Keratinocyte (primary cell): ENCODE measurements around the gene MAML2. TPM values are rescaled to one million over a fixed set of nuclear protein-coding genes. Genes with fewer than 3 reads are reported as not detected.

Source experiments
- DNase-seq: peaks from one replicate; pipeline ENCODE4 v3.0.0-alpha.2; 2011; ENCODE audit warnings: low read depth, missing footprints, low spot score
- FAIRE-seq: peaks from 2 replicates; lab custom pipeline; 2011; peaks lifted over from hg19 to GRCh38; lab: Jason Lieb, UNC
- H2AFZ ChIP-seq: 2 replicates; pipeline ENCODE4 v1.6.0; 2012; ENCODE audit warnings: low read length, control low read depth, inconsistent platforms; ENCODE audit not compliant: control insufficient read depth
- H3K27ac ChIP-seq: 2 replicates; pipeline ENCODE4 v1.5.1; 2011; ENCODE audit warnings: low read length; ENCODE audit not compliant: control insufficient read depth, insufficient read depth
- H3K27me3 ChIP-seq: 3 replicates; pipeline ENCODE4 v1.6.0; 2011; ENCODE audit warnings: low read length; ENCODE audit not compliant: control insufficient read depth, insufficient read depth; ENCODE audit errors: extremely low read depth
- H3K36me3 ChIP-seq, 2 experiments: 2 replicates in 1 of 2; 3 replicates in 1 of 2; pipeline ENCODE4 v1.5.1; 2011; ENCODE audit warnings: low read length in 2 of 2, mild to moderate bottlenecking in 1 of 2; ENCODE audit not compliant: control insufficient read depth in 2 of 2, insufficient read depth in 2 of 2; ENCODE audit errors: extremely low read depth in 1 of 2
- H3K4me1 ChIP-seq: 3 replicates; pipeline ENCODE4 v1.5.1; 2011; ENCODE audit warnings: low read length; ENCODE audit not compliant: control insufficient read depth, insufficient read depth; ENCODE audit errors: extremely low read depth
- H3K4me2 ChIP-seq: 3 replicates; pipeline ENCODE4 v1.6.0; 2011; ENCODE audit warnings: low read depth, low read length; ENCODE audit not compliant: control insufficient read depth, insufficient read depth; ENCODE audit errors: extremely low read depth
- H3K4me3 ChIP-seq, 3 experiments: fragments of 200-600 bp in 1 of 3; sonication (generic) in 1 of 3; 2 replicates in 2 of 3; 3 replicates in 1 of 3; pipeline ENCODE4 v1.5.1; 2011 to 2016; ENCODE audit warnings: low read length in 3 of 3, mild to moderate bottlenecking in 3 of 3, control low read depth in 2 of 3, inconsistent platforms in 1 of 3, low read depth in 1 of 3, mixed read lengths in 1 of 3, mixed run types in 1 of 3, moderate library complexity in 1 of 3; ENCODE audit not compliant: control insufficient read depth in 2 of 3, insufficient read depth in 2 of 3; ENCODE audit errors: extremely low read depth in 1 of 3
- H3K79me2 ChIP-seq: 2 replicates; pipeline ENCODE4 v1.6.0; 2012; ENCODE audit warnings: low read length; ENCODE audit not compliant: control insufficient read depth, insufficient read depth
- H3K9ac ChIP-seq: 3 replicates; pipeline ENCODE4 v1.6.0; 2011; ENCODE audit warnings: low read length; ENCODE audit not compliant: control insufficient read depth, insufficient read depth; ENCODE audit errors: extremely low read depth
- H3K9me1 ChIP-seq: 3 replicates; pipeline ENCODE4 v1.6.0; 2011; ENCODE audit warnings: low read length; ENCODE audit not compliant: control insufficient read depth, insufficient read depth; ENCODE audit errors: extremely low read depth
- H3K9me3 ChIP-seq: 2 replicates; pipeline ENCODE4 v1.5.1; 2012; ENCODE audit warnings: low read depth, low read length; ENCODE audit not compliant: control insufficient read depth
- H4K20me1 ChIP-seq: 3 replicates; pipeline ENCODE4 v1.6.0; 2011; ENCODE audit warnings: low read length; ENCODE audit not compliant: control insufficient read depth, insufficient read depth; ENCODE audit errors: extremely low read depth
- EZH2 ChIP-seq: IDR thresholded peaks from one replicate; pipeline ENCODE4 v1.6.1; 2012; ENCODE audit warnings: inconsistent platforms, mild to moderate bottlenecking, low read length, moderate library complexity
- dilution Hi-C: fragments of 300-500 bp; cut with MboI; formaldehyde crosslinking; loops from one replicate; pipeline ENCODE4 v1.7.0; 2020; ENCODE audit warnings: low sequenced_read_pairs; ENCODE audit not compliant: extremely low pct_ligation_motif_present
- polyA plus RNA-seq, 5 experiments: library from polyadenylated mRNA; depleted of rRNA in 3 of 5; stranded (reverse) in 3 of 5; stranded (forward) in 1 of 5; unstranded in 1 of 5; fragments of >200 nt; gene quantifications; 1 replicate in 1 of 5; 2 replicates in 3 of 5; 3 replicates in 1 of 5; pipeline versions ENCODE4 v1.2.1 to v1.2.3, GENCODE V29; 2011 to 2012; ENCODE audit warnings: missing spikeins in 2 of 5, low read depth in 1 of 5, low replicate concordance in 1 of 5
- TF ChIP-seq, protein P1 (sequence below), 3 experiments: IDR thresholded peaks in 1 of 3; conservative IDR thresholded peaks in 1 of 3; optimal IDR thresholded peaks in 1 of 3; 2 replicates in 2 of 3; 3 replicates in 1 of 3; pipeline versions ENCODE3 to v1.5.1; 2011; ENCODE audit warnings: low read length in 3 of 3, mild to moderate bottlenecking in 3 of 3, moderate library complexity in 2 of 3, control low read depth in 1 of 3, inconsistent platforms in 1 of 3; ENCODE audit not compliant: insufficient read depth in 2 of 3; ENCODE audit errors: extremely low read depth in 1 of 3

The MAML2 gene
- polyA plus RNA-seq, 1 donor (not counting 4 experiments of a cell fraction or from before 2014, with no cell fraction given): 4.2 TPM

DNA sequence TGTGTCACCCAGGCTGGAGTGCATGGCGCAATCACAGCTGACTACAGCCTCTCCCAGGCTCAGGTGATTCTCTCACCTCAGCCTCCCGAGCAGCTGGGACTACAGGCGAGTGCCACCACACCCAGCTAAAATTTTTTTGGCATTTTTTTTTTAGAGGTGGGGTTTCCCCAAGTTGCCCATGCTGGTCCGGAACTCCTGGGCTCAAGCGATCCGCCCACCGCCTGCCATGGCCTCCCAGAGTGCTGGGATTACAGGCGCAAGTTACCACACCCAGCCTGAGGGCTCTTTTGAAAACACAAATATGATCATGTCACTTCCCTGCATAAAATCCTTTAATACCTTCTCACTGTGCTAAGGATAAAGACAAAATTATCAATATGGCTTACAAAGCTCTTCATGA is 88.1 kb downstream of the MAML2 start:
- no peak overlapping the region for H3K4me3 ChIP-seq
- DNase-seq: no peak
- H3K9me3 ChIP-seq: no peaks in the 10 kb centered on the region
- H3K27me3 ChIP-seq: no peaks in the 10 kb centered on the region
- H3K9me1 ChIP-seq: no peaks in the 10 kb centered on the region
- no peaks in the 10 kb centered on the region for H3K79me2 ChIP-seq
- H3K4me2 ChIP-seq: no peak overlapping the region
- H3K36me3 ChIP-seq: no peaks in the 10 kb centered on the region
- H3K4me1 ChIP-seq: peaks cover 19% of the 10 kb centered on the region
- H2AFZ ChIP-seq: no peak overlapping the region
- dilution Hi-C loops: no loop called here
- no peak for TF ChIP-seq EZH2
- TF ChIP-seq, protein P1, sequence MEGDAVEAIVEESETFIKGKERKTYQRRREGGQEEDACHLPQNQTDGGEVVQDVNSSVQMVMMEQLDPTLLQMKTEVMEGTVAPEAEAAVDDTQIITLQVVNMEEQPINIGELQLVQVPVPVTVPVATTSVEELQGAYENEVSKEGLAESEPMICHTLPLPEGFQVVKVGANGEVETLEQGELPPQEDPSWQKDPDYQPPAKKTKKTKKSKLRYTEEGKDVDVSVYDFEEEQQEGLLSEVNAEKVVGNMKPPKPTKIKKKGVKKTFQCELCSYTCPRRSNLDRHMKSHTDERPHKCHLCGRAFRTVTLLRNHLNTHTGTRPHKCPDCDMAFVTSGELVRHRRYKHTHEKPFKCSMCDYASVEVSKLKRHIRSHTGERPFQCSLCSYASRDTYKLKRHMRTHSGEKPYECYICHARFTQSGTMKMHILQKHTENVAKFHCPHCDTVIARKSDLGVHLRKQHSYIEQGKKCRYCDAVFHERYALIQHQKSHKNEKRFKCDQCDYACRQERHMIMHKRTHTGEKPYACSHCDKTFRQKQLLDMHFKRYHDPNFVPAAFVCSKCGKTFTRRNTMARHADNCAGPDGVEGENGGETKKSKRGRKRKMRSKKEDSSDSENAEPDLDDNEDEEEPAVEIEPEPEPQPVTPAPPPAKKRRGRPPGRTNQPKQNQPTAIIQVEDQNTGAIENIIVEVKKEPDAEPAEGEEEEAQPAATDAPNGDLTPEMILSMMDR (optimal IDR thresholded peaks at IDR 0.05 in 1 of 3, IDR thresholded peaks at IDR 0.05 in 1 of 3, conservative IDR thresholded peaks at IDR 0.05 in 1 of 3; ENCODE audit: extremely low read depth in 1 of 3, insufficient read depth in 2 of 3, low read length in 3 of 3): no peak
- FAIRE-seq: no peak
- no peaks in the 10 kb centered on the region for H4K20me1 ChIP-seq
- no peak overlapping the region for H3K9ac ChIP-seq
- H3K27ac ChIP-seq: no peak overlapping the region

DNA sequence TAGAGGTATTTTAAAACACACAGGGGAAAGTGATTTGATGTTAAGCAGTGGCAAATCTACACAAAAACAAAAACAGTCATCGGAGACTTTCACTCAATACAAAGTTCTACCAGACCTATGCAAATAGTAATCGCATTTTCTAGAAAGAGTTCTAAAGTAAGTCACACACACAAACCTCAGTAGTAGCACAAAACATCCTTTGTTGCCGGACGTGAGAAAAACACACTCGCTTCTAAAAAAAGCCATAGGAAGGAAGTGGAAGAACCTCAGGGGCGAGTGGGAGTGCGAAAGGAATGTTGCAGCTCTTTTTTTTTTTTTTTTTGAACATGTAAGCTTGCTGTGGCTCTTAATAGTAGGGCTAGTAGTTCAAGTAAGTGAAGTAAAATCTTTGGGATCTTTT is 88.9 kb downstream of the MAML2 start:
- Histone ChIP-seq H3K4me1 (peaks cover 11% of the 10 kb centered on the region), H3K27me3 (no peaks in the 10 kb centered on the region), H4K20me1 (no peaks in the 10 kb centered on the region), H3K9ac (no peak overlapping the region), H3K9me3 (no peaks in the 10 kb centered on the region), H3K79me2 (no peaks in the 10 kb centered on the region), H2AFZ (no peak overlapping the region), H3K27ac (no peak overlapping the region), H3K36me3 (no peaks in the 10 kb centered on the region), H3K4me2 (no peak overlapping the region), H3K4me3 (no peak overlapping the region), H3K9me1 (no peaks in the 10 kb centered on the region)
- no peak for FAIRE-seq
- no peak for TF ChIP-seq EZH2
- TF ChIP-seq, protein P1 (optimal IDR thresholded peaks at IDR 0.05 in 1 of 3, IDR thresholded peaks at IDR 0.05 in 1 of 3, conservative IDR thresholded peaks at IDR 0.05 in 1 of 3; ENCODE audit: extremely low read depth in 1 of 3, insufficient read depth in 2 of 3, low read length in 3 of 3): no peak
- no peak for DNase-seq
- dilution Hi-C loops: no loop called here
